HG03135 (cell line): Measurements from ENCODE around the gene ESR1.
"Not testable (repeated sequence)": the region's sequence is repeated elsewhere in the genome, so short reads cannot be mapped to it uniquely, and the experiment has no call there.

ENCODE experiments used
- ATAC-seq: cut with Tn5 transposase; IDR thresholded peaks from one replicate; pipeline ENCODE4 v1.9.1; 2021; ENCODE audit warnings: mild to moderate bottlenecking, moderate library complexity; ENCODE audit not compliant: unreplicated experiment

ESR1 gene

DNA sequence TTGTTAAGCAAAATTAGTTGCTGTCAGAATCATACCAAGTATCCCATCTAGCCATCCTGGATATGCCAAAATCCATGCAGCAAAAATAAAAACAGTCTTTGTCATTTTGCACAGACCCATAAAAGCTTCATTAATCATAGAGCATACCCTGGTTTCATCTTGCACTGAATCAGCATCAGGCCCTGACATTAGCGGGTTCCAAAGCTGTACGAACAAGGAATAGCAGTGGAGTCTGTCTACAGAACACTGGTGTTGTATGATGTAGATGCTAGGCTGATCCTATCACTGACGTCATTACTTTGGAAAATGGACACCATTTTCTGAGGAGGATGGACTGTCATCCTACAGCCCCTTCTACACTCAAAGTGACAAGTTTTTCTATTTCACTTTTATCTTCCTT, 315.6 kb downstream of the ESR1 start:
- ATAC-seq: no peak

DNA sequence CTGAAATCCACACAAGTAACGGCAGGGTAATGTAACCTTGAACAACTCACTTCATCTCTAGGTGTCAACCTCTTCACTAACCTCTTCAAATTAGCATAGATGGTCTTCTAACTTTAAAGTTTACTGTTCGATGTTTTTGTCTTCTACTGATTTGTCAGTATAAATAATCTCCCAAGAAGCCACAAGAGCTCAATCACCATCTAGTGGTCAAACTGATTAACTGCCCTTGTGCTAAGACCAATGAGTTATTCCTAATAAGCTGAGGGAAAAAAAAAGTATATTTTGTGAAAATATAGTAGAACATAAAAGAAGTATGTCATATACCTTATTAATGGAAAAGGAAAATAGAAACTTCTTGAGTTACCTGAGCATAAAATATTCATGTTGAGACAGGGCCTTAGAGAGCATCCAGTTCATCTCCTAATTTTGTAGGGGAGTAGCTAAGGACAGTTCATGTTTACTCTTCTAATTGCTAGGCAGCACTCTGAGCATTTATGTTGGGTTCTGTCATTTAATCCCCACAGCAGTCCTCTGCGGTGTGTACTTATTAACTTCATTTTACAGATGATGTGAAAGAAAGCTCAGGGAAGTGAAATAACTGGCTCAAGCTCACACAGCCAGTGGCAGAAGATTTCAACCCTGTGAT, 317.1 kb downstream of the ESR1 start:
- no peak for ATAC-seq

DNA sequence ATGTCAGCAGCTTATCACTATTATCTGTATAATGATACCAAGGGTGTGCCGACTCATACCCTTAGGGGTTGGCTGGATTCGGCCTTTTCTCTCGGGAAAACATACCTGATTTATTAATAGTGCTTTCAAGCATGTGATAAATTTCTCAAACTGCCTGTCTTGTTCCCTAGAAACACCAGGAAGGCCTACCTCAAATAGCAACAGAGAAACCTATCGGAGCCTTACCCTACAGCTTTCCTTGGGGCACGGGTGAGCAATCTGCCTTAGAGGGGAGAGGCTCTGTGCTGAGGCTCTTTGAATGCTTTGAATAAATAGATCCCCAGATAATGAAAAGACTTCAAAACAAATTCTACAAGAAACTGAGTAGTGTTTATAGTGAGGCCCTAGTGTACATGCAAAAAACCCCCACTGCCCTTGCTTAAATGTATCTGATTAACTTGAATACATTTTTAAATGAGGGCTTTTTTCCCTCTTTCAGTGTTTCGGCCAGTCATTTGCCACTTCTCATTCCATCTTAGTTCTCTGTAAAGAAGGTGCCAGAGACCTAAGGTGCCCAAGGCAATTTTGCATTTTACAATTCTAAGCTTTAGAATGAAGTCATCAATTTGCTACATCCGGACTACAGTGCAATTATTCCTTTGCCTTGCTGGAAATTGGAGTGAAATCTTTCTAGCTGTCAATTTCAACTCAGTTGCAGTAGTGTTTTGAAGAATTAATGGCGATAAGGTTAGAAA, 320.1 kb downstream of the ESR1 start:
- no peak for ATAC-seq

DNA sequence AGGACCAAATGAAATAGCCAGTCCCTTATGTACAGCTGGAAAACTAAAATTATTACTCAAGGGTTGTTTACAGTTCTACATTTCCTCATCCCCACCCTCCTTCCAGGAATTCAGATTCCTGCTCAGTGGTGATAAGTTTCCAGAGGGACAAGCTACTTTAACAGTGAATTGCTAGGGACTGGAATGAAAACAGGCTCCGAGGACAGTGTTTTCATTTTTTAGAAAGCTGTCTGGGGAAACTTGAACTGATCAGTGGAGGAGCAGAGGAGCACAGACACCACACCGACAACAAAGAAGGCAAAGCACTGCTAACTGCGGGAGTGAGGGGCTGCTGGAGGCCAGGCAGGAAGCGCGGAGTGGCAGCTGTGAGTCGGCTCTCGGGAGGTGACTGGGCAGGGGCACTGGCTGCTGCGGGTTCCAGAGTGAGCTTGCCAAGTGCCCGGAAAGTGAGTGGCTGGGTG, 322.2 kb downstream of the ESR1 start:
- no peak for ATAC-seq

DNA sequence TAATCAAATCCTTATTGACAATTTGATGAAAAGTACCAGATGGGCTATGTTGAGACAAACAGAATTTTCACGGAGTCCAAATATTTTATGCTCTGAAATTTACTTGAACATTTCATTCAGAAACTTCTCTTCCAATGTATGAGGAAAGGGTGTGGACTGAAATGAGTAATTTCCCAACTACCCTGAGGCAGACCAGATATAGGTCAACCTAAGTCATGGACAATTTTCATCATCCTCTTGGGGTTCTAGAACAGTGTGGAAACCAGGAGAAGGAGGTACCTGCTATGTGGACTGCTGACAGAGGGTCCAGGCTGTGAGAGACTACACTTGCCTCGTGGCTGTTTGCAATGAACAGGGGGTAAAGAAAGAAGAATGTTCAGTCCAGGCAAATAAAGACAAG, 323.0 kb downstream of the ESR1 start:
- no peak for ATAC-seq

DNA sequence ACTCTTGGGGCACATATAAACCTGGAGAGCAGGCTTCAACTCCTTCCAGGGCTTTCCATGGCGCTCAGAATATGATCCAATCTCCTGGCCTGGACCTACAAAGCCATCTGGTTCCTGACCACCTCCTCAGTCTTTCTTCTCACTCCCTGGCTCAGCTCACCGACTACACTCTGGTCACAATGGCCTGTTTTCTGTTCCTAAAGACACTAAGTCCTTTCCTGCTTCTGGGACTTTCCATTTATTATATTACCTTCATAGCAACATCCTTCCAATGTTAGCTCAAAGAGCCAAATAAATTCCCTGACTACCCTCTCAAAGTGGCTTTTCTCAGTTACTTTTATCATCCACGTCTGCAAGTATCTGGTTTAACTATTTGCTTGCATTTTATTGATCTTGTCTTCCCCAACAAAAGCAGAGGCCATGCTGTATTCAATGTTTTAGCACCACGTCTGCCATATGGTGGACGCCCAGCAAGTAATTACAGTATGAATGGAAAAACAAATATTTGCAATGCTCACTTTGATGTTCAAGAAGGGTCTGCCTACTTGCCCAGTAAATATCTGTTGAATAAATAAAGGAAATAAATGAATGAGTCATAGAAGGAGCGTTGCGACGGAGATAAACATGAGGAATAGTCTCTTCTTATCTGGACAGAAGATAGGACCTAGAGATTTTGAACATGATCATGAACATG, 328.4 kb downstream of the ESR1 start:
- no peak for ATAC-seq

DNA sequence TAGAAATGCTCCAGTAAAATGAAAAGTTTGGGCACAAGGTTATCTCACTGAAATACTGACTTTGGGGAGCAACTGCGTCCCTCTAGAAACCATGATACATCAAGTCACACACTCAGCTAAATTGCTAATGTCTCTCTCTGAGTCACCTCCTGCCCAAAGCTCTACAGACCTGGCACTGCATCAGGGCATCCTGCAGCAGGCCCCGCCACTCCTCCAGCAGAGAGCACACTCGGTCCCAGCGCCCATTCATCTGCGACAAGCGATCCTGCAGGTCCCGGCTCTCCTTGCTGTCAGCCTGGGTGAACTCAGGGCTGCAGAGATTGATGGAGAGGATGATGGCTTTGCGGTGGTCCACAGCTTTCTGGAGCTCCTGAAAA, 329.0 kb downstream of the ESR1 start:
- no peak for ATAC-seq

DNA sequence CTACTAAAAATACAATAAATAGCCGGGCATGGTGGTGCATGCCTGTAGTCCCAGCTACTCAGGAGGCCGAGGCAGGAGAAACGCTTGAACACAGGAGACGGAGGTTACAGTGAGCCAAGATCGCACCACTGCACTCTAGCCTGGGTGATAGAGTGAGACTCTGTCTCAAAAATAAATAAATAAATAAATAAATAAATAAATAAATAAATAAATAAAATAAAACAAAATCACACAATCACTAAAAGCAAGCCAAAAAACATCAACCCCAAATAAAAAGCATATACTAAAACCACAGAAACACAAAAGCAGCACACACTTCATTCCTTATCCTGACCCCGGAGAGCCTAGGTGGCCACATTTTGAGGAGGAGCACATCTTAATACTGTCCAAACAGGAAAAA, 330.9 kb downstream of the ESR1 start:
- not testable (repeated sequence) for ATAC-seq

DNA sequence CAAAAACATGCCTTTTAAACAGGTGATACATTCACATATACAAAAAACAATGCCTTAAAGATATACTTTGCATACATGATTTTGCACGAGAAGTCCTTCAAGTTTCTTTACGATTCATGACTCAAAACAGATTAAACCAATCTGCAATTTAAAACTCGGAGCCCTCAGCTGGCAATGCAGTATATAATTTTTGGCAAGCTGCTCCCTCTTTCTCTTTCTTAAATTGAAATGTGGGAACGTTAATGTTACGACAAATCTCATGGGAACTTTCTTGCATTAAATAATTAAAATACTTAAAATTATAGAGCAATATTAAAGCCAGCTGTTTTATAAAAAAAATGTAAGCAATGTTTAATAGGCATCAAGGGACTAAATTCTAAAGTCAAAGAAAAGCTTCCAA, 334.6 kb downstream of the ESR1 start:
- ATAC-seq: no peak

DNA sequence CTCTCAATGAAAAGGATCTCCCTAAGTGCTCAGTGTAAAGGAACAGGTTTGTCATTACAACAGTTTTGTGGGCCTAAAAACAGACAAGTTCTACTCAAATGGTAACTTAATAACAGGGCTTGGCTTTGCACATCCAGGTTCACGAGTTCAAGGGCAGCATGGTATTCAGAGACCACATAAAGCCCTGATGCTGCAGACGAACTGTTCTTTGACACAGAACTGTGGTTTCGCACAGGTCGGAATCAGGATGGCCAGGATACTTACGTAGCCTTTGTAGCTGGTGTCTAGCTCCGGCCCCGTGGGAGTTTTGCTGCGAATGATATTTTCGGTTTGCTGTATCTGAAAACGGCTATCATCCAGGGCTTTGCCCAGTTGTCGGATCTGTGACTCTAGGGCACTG, 335.9 kb downstream of the ESR1 start:
- no peak for ATAC-seq

DNA sequence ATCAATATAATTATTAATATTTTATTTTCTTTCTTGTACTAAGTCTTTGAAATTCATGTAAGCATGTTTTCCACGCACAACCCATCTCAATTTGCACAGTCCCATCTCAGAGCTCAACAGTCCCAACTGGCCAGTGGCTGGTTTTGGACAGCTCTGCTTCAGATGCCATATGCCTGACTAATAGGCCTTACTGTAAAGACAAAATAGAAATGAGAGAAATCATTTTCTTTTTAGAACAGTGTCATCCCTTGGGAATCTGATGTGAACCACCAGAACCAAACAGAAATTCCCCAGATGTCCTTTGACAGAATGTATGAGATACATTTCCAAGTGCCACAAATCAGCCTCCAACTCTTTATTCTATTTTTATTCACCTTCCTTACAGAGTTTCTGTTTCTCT, 338.9 kb downstream of the ESR1 start:
- no peak for ATAC-seq

DNA sequence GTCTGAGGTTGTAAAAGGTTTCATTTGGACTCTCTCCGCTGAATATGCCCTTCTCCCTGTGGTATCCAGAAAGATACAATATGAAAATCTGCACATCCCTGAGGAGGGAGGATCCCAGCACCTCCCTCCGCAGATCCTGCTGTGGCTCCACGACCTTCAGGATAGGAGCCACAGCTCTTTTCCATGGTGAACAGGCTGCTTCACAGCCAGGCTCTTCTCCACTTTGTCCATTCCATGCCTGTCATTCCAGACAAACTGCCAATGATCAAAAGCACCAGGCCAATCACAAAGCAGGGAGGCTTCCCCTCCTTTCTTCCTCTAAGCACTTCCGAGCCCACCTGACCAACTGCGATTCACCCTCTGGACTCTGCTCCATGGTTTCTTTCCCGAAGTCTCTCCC, 339.8 kb downstream of the ESR1 start:
- ATAC-seq: no peak

DNA sequence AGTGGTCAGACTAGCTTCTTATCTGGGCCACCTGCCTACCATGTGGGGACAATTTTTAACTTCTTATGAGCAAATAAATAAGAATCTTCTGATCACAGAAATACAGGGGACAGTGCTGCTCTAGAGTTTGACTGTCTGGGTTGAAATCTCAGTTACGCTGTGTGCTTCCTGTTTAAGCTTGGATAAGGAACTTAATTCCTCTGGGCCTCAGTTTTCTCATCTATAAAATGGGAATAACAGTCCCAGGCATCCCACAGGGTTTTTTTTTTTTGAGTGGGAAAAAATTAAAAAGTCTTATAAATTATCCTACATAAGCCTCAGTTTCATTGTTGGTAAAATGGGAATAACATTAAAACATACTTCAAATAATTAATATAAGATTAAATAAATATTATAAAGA, 340.9 kb downstream of the ESR1 start:
- no peak for ATAC-seq

DNA sequence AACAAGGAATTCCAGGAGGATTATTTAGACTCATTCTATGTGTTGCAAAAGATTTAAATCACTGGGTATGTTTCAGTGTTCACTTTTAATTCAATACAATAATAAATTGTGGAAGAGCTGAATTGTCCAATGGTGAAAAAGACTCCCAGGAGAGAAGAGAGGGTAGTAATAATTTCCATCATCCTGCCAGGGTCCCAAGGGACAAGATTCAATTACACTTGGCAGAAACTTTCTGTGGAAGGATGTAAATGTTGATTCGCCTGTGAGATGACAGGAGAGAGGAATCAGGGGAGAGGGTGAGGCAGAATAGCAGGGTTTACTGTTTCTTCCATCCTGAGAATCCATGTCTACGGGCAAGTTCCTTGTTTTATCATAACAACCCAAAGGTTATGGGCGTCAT, 342.7 kb downstream of the ESR1 start:
- no peak for ATAC-seq

DNA sequence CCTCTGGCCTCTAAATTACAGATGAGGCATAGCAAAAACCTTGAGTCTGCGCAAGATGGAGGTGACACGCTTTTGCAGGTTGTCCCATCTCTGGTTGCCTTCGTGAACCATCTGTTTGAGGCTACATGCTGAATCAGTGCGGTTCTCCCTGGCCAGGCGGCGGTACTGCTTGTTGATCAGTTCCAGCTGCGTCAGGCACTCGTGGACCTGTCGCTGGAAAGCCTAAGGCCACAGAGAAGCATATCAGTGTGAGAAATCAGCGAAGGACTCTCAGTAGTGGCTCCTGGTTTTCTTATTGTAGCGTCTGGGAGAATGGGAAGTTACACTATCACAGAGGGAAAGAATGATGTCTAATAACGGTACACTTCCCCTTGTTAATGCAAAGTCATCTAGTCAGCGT, 344.4 kb downstream of the ESR1 start:
- no peak for ATAC-seq

DNA sequence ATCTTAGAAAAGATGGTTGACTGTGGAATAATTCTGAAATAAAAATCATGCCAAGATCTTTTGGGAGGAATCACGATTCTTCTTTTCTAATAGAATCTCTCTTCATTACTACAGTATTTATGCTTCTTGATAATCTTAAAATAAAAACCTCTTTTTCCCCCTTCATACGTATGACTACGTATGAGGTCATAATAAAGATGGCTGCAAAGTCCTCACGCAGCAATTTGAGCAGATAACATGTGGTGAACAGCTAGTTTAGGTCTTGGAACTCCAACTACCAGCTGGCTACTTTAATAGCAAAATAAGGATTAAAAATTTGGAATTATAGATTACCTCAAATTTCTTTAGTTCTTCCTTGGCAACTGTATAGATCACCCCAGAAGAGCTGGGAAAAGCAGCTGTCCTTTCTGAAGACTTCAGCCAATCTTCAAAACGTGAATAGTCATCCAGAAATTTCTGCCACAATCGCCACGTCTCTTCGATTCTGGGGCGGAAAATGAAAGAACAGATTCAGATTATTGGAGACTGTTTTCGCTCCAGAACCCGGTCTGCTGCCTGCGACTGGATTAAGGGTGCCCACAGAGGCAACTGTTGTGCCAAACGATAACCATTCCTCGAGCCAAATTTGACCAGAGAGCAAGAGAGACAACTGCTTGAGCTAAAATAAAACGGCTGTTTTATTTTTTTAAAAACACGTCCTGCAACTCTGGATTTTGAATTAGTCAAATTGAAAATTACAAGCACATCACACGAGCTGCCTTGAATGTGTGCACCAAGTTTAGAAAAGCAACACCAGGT, 347.3 kb downstream of the ESR1 start:
- ATAC-seq: no peak

DNA sequence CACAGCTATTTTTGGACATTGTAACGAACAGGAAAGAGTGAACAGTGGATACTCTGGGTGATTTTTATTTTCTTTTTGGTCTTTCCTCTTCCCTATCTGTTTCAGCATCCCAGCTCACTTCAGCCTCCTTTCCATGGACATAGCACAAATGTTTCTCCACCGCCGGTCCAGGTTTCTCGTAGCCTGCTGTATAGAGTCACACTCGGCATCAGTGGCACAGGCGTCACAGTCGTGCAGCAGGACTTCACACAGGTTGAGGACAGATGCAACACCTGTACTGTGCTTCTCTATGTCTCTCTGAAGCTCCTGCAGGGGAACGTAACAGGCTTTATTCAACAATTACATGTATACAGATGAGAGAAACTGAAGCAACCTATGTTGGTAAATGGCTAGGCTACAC, 348.3 kb downstream of the ESR1 start:
- no peak for ATAC-seq

DNA sequence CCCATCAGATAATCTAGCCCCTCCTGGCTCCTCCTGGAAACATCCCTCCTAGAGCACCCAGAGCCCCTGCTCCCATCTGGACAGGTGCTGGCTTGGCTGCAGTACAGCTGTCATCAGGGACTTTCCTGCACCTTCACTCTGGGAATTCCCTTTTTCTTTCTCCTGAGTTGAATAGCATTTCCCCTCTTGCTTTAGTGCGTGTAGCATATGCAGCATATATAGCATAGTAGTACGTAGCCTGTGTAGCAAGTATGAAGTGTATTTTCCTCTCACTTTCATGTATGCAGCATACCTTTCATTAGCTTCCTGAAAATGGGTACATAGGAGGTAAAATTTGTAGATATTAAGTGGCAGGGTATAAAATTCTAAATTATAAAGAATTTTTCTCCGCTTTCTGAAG, 352.9 kb downstream of the ESR1 start:
- ATAC-seq: peak; percentile 76

DNA sequence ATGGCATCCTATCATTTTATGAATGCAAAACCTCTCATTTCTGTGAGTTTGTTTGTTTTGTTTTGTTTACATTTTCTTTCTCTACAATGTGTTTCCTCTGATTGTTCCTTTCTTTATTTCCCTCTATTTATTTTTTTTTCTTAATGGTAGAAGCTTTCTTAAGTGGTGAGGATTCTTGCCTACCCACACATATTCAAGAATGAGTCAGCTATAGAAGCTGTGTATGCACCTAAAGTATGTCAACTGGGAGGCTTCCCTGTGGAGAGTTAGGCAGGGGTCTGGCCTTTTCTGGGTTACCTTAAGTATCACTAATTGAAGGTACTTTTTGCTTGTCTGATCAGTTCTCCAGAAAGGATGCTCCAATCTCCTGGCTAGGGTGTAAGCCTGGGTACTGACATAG, 354.0 kb downstream of the ESR1 start:
- ATAC-seq: no peak

DNA sequence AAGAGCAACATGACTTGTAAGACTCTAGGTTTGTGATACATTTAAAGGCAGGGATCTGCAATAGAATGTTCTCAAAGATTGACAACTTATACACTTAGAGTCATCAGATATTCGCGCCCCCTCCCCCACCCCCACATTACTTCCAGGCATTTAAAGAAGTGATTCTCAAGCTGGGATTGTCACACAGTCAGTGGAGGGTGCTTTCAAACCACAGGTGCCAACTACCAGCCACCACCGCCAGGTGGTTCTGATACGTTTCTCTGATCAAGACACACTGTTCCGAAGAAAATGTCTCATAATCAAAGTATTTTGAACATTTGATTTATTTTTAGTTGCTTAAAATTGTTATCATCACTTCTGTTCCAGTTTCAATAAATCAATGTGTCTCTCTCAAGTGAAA, 357.5 kb downstream of the ESR1 start:
- ATAC-seq: no peak

DNA sequence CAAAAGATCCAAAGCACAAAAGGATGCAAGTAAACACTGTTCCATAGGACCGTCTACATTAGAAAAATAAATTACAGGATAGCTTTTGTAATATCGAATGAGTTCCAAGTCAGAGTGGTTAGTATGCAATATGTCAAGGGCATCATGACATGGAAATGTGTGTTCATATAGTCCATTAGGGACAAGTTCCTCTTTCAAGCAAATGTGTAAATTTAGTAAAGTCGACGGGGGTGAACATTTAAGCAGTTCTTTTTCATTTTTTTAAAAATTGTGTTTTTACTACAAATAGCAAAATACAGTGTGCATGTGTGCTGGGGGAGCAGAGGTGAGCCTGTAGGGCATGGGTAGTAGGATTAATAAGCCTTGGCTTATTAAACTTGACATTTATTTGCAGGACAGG, 359.0 kb downstream of the ESR1 start:
- ATAC-seq: no peak
